Measurements from ENCODE around the gene OR2T2. TPM values are rescaled to one million over a fixed set of nuclear protein-coding genes. Genes with fewer than 3 reads are reported as not detected.
"Not testable (repeated sequence)": the region's sequence is repeated elsewhere in the genome, so short reads cannot be mapped to it uniquely, and the experiment has no call there.

OR2T2 gene
- total RNA-seq = not detected

- intact Hi-C loops (cut with DNase I); ATAC-seq; DNase-seq (ENCODE audit: low spot score): not testable (repeated sequence)
Measured at GRCh38 chr1:248445399-248445798, at the start of gene OR2T2. Gene OR2T2 (plus strand): TSS chr1:248445637. CDS start chr1:248452798, 7,161 bp downstream.

GRCh38 chr1:248402748-248403147, 42.7 kb upstream of the OR2T2 start, which contains the start of gene OR2T1:
Gene OR2T1 (plus strand): TSS chr1:248403048. CDS start chr1:248406148, 3,100 bp downstream.
- DNase-seq (ENCODE audit: low spot score) = no peak
- intact Hi-C loops (cut with DNase I) = no loop called here
- ATAC-seq = no peak

GRCh38 chr1:248404024-248404423, 41.4 kb upstream of the OR2T2 start:
- no peak for ATAC-seq
- intact Hi-C loops (cut with DNase I) = no loop called here
- no peak for DNase-seq (ENCODE audit: low spot score)

- no peak for DNase-seq (ENCODE audit: low spot score)
- ATAC-seq = no peak
- intact Hi-C loops (cut with DNase I) = no loop called here
Measured at GRCh38 chr1:248406721-248407692, 38.4 kb upstream of the OR2T2 start.

- intact Hi-C loops (cut with DNase I) = no loop called here
Measured at GRCh38 chr1:248416226-248416625, 29.2 kb upstream of the OR2T2 start.

GRCh38 chr1:248417854-248418253, 27.6 kb upstream of the OR2T2 start:
- DNase-seq (ENCODE audit: low spot score) (no peak), ATAC-seq (no peak)
- intact Hi-C loops (cut with DNase I) = no loop called here

More at GRCh38 chr1:248416226-248416625, 29.2 kb upstream of the OR2T2 start:
- ATAC-seq (no peak), DNase-seq (ENCODE audit: low spot score) (no peak)

GRCh38 chr1:248421384-248421783, 24.1 kb upstream of the OR2T2 start:
- no peak for ATAC-seq
- intact Hi-C loops (cut with DNase I) = no loop called here
- DNase-seq (ENCODE audit: low spot score) = no peak

GRCh38 chr1:248427526-248428191, 17.8 kb upstream of the OR2T2 start:
- intact Hi-C loops (cut with DNase I); DNase-seq (ENCODE audit: low spot score); ATAC-seq: not testable (repeated sequence)

- DNase-seq (ENCODE audit: low spot score); ATAC-seq; intact Hi-C loops (cut with DNase I): not testable (repeated sequence)
Measured at GRCh38 chr1:248428192-248428533, 17.3 kb upstream of the OR2T2 start.

GRCh38 chr1:248431683-248432082, 13.8 kb upstream of the OR2T2 start:
- ATAC-seq; DNase-seq (ENCODE audit: low spot score); intact Hi-C loops (cut with DNase I): not testable (repeated sequence)

- intact Hi-C loops (cut with DNase I); DNase-seq (ENCODE audit: low spot score); ATAC-seq: not testable (repeated sequence)
Measured at GRCh38 chr1:248432201-248432600, 13.2 kb upstream of the OR2T2 start.

- DNase-seq (ENCODE audit: low spot score); ATAC-seq; intact Hi-C loops (cut with DNase I): not testable (repeated sequence)
Measured at GRCh38 chr1:248433811-248434415, 11.5 kb upstream of the OR2T2 start.

- intact Hi-C loops (cut with DNase I); DNase-seq (ENCODE audit: low spot score); ATAC-seq: not testable (repeated sequence)
Measured at GRCh38 chr1:248434913-248435312, 10.5 kb upstream of the OR2T2 start.

- intact Hi-C loops (cut with DNase I); ATAC-seq: not testable (repeated sequence)
Measured at GRCh38 chr1:248436303-248436702, 9.1 kb upstream of the OR2T2 start.

GRCh38 chr1:248438668-248439067, 6.8 kb upstream of the OR2T2 start:
- intact Hi-C loops (cut with DNase I); DNase-seq (ENCODE audit: low spot score); ATAC-seq: not testable (repeated sequence)

More at GRCh38 chr1:248436303-248436702, 9.1 kb upstream of the OR2T2 start:
- DNase-seq (ENCODE audit: low spot score) = not testable (repeated sequence)

- intact Hi-C loops (cut with DNase I); DNase-seq (ENCODE audit: low spot score); ATAC-seq: not testable (repeated sequence)
Measured at GRCh38 chr1:248439283-248439682, 6.2 kb upstream of the OR2T2 start.

GRCh38 chr1:248442500-248443277, 2.7 kb upstream of the OR2T2 start:
- DNase-seq (ENCODE audit: low spot score); intact Hi-C loops (cut with DNase I); ATAC-seq: not testable (repeated sequence)

GRCh38 chr1:248444603-248445002, 834 bp upstream of the OR2T2 start:
- DNase-seq (ENCODE audit: low spot score); intact Hi-C loops (cut with DNase I); ATAC-seq: not testable (repeated sequence)
